Measurements from ENCODE around the gene HSF4. TPM values are rescaled to one million over a fixed set of nuclear protein-coding genes. Genes with fewer than 3 reads are reported as not detected.
A peak's percentile ranks its signal among the peaks of the same experiment; 100 is the strongest.

HSF4 gene
- total RNA-seq, 1 donor from 2014 or later, result 11.1 TPM

GRCh38 chr16:67170949-67171649 is 6.6 kb downstream of the HSF4 start:
- peak overlapping the region; percentile 88 for H3K4me3 Mint-ChIP-seq
- H3K4me1 Mint-ChIP-seq (ENCODE audit: unreplicated experiment), result peaks cover 24% of the 10 kb centered on the region
- TF ChIP-seq CTCF (conservative IDR thresholded peaks at IDR 0.05), result no peak
- H3K27me3 Mint-ChIP-seq, result peaks cover 81% of the 10 kb centered on the region
- no peak for DNase-seq (ENCODE audit: extremely low spot score, unreplicated experiment)
- no peaks in the 10 kb centered on the region for H3K36me3 Mint-ChIP-seq
- peak overlapping the region; percentile 88 for H3K27ac Mint-ChIP-seq
- H3K9me3 Mint-ChIP-seq, result no peaks in the 10 kb centered on the region

GRCh38 chr16:67173323-67173722 is 8.8 kb downstream of the HSF4 start:
- TF ChIP-seq CTCF (conservative IDR thresholded peaks at IDR 0.05), result no peak
- peak overlapping the region; percentile 88 for H3K4me3 Mint-ChIP-seq
- peak overlapping the region; percentile 94 for H3K27ac Mint-ChIP-seq
- H3K4me1 Mint-ChIP-seq (ENCODE audit: unreplicated experiment), result peaks cover 29% of the 10 kb centered on the region
- no peak for DNase-seq (ENCODE audit: extremely low spot score, unreplicated experiment)
- peaks cover 70% of the 10 kb centered on the region for H3K27me3 Mint-ChIP-seq
- peaks cover 8% of the 10 kb centered on the region for H3K36me3 Mint-ChIP-seq
- H3K9me3 Mint-ChIP-seq, result no peaks in the 10 kb centered on the region

GRCh38 chr16:67173808-67174705 is 9.5 kb downstream of the HSF4 start:
- peak overlapping the region; percentile 94 for H3K27ac Mint-ChIP-seq

GRCh38 chr16:67174706-67175231 is 10.2 kb downstream of the HSF4 start:
- peak overlapping the region; percentile 64 for H3K4me3 Mint-ChIP-seq
- H3K36me3 Mint-ChIP-seq, result peaks cover 8% of the 10 kb centered on the region
- H3K4me1 Mint-ChIP-seq (ENCODE audit: unreplicated experiment), result peaks cover 28% of the 10 kb centered on the region
- H3K27me3 Mint-ChIP-seq, result peaks cover 62% of the 10 kb centered on the region
- TF ChIP-seq CTCF (conservative IDR thresholded peaks at IDR 0.05), result no peak
- H3K9me3 Mint-ChIP-seq, result no peaks in the 10 kb centered on the region
- H3K27ac Mint-ChIP-seq, result no peak overlapping the region
- DNase-seq (ENCODE audit: extremely low spot score, unreplicated experiment), result no peak

More at GRCh38 chr16:67173808-67174705, 9.5 kb downstream of the HSF4 start:
- no peak for DNase-seq (ENCODE audit: extremely low spot score, unreplicated experiment)
- Mint-ChIP-seq H3K4me3 (peak overlapping the region; percentile 88), H3K9me3 (no peaks in the 10 kb centered on the region), H3K4me1 (ENCODE audit: unreplicated experiment) (peaks cover 29% of the 10 kb centered on the region), H3K36me3 (peaks cover 8% of the 10 kb centered on the region), H3K27me3 (peaks cover 69% of the 10 kb centered on the region)
- peak; percentile 36 for TF ChIP-seq CTCF (conservative IDR thresholded peaks at IDR 0.05)

GRCh38 chr16:67176662-67177061 is 12.1 kb downstream of the HSF4 start:
- Mint-ChIP-seq H3K27ac (no peak overlapping the region), H3K27me3 (peaks cover 46% of the 10 kb centered on the region), H3K9me3 (no peaks in the 10 kb centered on the region), H3K4me3 (peak overlapping the region; percentile 5), H3K4me1 (ENCODE audit: unreplicated experiment) (peaks cover 15% of the 10 kb centered on the region), H3K36me3 (peaks cover 8% of the 10 kb centered on the region)
- TF ChIP-seq CTCF (conservative IDR thresholded peaks at IDR 0.05), result no peak
- no peak for DNase-seq (ENCODE audit: extremely low spot score, unreplicated experiment)

Data from type B pancreatic cell (in vitro differentiated cells).